ENCODE data around the gene ADTRP.

- TF ChIP-seq CTCF (IDR thresholded peaks at IDR 0.05) (no peak), POLR2AphosphoS5 (IDR thresholded peaks at IDR 0.05) (no peak)
These were observed 48.0 kb downstream of the ADTRP start for GRCh38 chr6:11730641-11731040.
